OCI-LY7 (cell line): ENCODE results near the gene ZBTB48.

Source experiments
- CTCF ChIP-seq: fragments of 200-600 bp; sonication (generic); conservative IDR thresholded peaks from 2 replicates; pipeline ENCODE4 v1.5.1; 2014; ENCODE audit warnings: mild to moderate bottlenecking, antibody characterized with exemption, low read length, moderate library complexity, mixed read lengths
- EZH2phosphoT487 ChIP-seq: fragments of 200-600 bp; sonication (generic); IDR thresholded peaks from 2 replicates; pipeline ENCODE4 v1.6.1; 2018; ENCODE audit warnings: low read depth, borderline replicate concordance, mild to moderate bottlenecking, mixed run types, antibody characterized with exemption, low read length, moderate library complexity, mixed read lengths

- TF ChIP-seq CTCF (no peak), EZH2phosphoT487 (no peak)
Observed at GRCh38 chr1:6623269-6623965, 43.6 kb downstream of the ZBTB48 start.
